HepG2 (cell line): ENCODE measurements around the gene DOK7. TPM values are rescaled to one million over a fixed set of nuclear protein-coding genes. Genes with fewer than 3 reads are reported as not detected.

Source experiments
- ATAC-seq: fragments of 200-7000 bp; cut with Tn5 transposase; 3 replicates; pipeline ENCODE4 v1.9.1; 2020; ENCODE audit warnings: mild to moderate bottlenecking, moderate library complexity
- BruUV-seq: library from RNA; stranded (reverse); fragments of 400-500 nt; replicated peaks from 2 replicates; lab custom pipeline; 2021; lab: Mats Ljungman, UMichigan
- CTCF ChIA-PET: fragments of 300-600 bp; formaldehyde crosslinking; extraction: SDS; loops from one replicate; lab custom pipeline; 2021; ENCODE audit warnings: low total read pairs, inconsistent platforms, low intra/inter-chr PET ratio; lab: Yijun Ruan, JAX
- POLR2A ChIA-PET: fragments of 350-600 bp; sonication (Branson Sonifier 250); formaldehyde crosslinking; loops from one replicate; lab custom pipeline; 2020; ENCODE audit warnings: antibody characterized with exemption, inconsistent platforms; lab: Yijun Ruan, JAX
- DNase-seq: peaks from one replicate; pipeline ENCODE4 v3.0.0-alpha.2; 2015; ENCODE audit warnings: low spot score
- FAIRE-seq: peaks from 3 replicates; lab custom pipeline; 2011; peaks lifted over from hg19 to GRCh38; lab: Jason Lieb, UNC
- H2AFZ ChIP-seq: one replicate; pipeline ENCODE4 v1.6.1; 2011; ENCODE audit warnings: low read length, inconsistent platforms
- H3K27ac ChIP-seq: fragments of 300-600 bp; 3 replicates; pipeline ENCODE4 v1.8.0; 2011; ENCODE audit warnings: mixed run types, mild to moderate bottlenecking, mixed read lengths, low read length, inconsistent platforms; ENCODE audit not compliant: insufficient read depth; ENCODE audit errors: extremely low read length
- H3K27me3 ChIP-seq, 2 experiments: fragments of 200-600 bp in 1 of 2; 2 replicates in 1 of 2; 3 replicates in 1 of 2; pipeline versions ENCODE4 v1.6.0 to v1.8.0; 2011; ENCODE audit warnings: low read length in 2 of 2, mild to moderate bottlenecking in 2 of 2, moderate library complexity in 2 of 2, inconsistent platforms in 1 of 2; ENCODE audit not compliant: insufficient read depth in 2 of 2, control insufficient read depth in 1 of 2
- H3K36me3 ChIP-seq, 2 experiments: fragments of 200-600 bp in 1 of 2; replicated peaks in 1 of 2; 2 replicates in 1 of 2; 3 replicates in 1 of 2; pipeline versions ENCODE4 v1.5.1 to v1.8.0; 2011; ENCODE audit warnings: low read length in 2 of 2, inconsistent platforms in 1 of 2; ENCODE audit not compliant: insufficient read depth in 2 of 2, control insufficient read depth in 1 of 2
- H3K4me1 ChIP-seq: 2 replicates; pipeline ENCODE4 v1.5.1; 2012; ENCODE audit warnings: low read length, inconsistent platforms; ENCODE audit not compliant: insufficient read depth
- H3K4me2 ChIP-seq: 2 replicates; pipeline ENCODE4 v1.6.0; 2011; ENCODE audit warnings: low read depth, low read length, inconsistent platforms
- H3K4me3 ChIP-seq, 3 experiments: fragments of 200-600 bp in 1 of 3; sonication (generic), shearing (Covaris generic) in 1 of 3; replicated peaks in 1 of 3; 2 replicates each; pipeline ENCODE4 v1.5.1; 2011 to 2016; ENCODE audit warnings: low read length in 3 of 3, inconsistent platforms in 2 of 3, low read depth in 2 of 3, mild to moderate bottlenecking in 2 of 3, control low read depth in 1 of 3, mixed read lengths in 1 of 3; ENCODE audit not compliant: insufficient read depth in 1 of 3
- H3K79me2 ChIP-seq: one replicate; pipeline ENCODE4 v1.6.1; 2011; ENCODE audit warnings: low read length, inconsistent platforms; ENCODE audit not compliant: insufficient read depth
- H3K9ac ChIP-seq: 2 replicates; pipeline ENCODE4 v1.6.0; 2011; ENCODE audit warnings: mild to moderate bottlenecking, low read depth, low read length, inconsistent platforms; ENCODE audit not compliant: insufficient read depth
- H3K9me3 ChIP-seq: 2 replicates; pipeline ENCODE4 v1.5.1; 2012; ENCODE audit warnings: mild to moderate bottlenecking, low read length
- H4K20me1 ChIP-seq: 2 replicates; pipeline ENCODE4 v1.6.0; 2011; ENCODE audit warnings: inconsistent platforms, mild to moderate bottlenecking, low read length, moderate library complexity; ENCODE audit not compliant: insufficient read depth
- AHR ChIP-seq: IDR thresholded peaks from 2 replicates; pipeline ENCODE4 v1.6.1; 2018; ENCODE audit warnings: missing genetic modification reagents, missing compliant biosample characterization
- ATF1 ChIP-seq: IDR thresholded peaks from 2 replicates; pipeline ENCODE4 v1.6.1; 2016; ENCODE audit warnings: mild to moderate bottlenecking, control low read depth
- ATF7-NPFF ChIP-seq: sonication (generic); formaldehyde crosslinking; IDR thresholded peaks from 2 replicates; pipeline ENCODE4 v1.8.1; 2023; ENCODE audit warnings: mild to moderate bottlenecking, low read depth, missing genetic modification reagents, moderate library complexity
- CCDC6 ChIP-seq: sonication (generic); formaldehyde crosslinking; IDR thresholded peaks from 2 replicates; pipeline ENCODE4 v1.8.1; 2022; ENCODE audit warnings: mild to moderate bottlenecking, missing genetic modification reagents, moderate library complexity
- DNMT3B ChIP-seq: conservative IDR thresholded peaks from 2 replicates; pipeline ENCODE4 v1.6.1; 2016; ENCODE audit warnings: missing biosample characterization, control low read depth
- ETS1 ChIP-seq: sonication (generic); formaldehyde crosslinking; IDR thresholded peaks from 2 replicates; pipeline ENCODE4 v1.4.0; 2020; ENCODE audit warnings: missing genetic modification reagents
- HNF1B ChIP-seq: sonication (generic); formaldehyde crosslinking; IDR thresholded peaks from 2 replicates; pipeline ENCODE4 v1.5.1; 2020; ENCODE audit warnings: mild to moderate bottlenecking, moderate library complexity, missing genetic modification reagents
- IKZF4 ChIP-seq: sonication (generic); formaldehyde crosslinking; IDR thresholded peaks from 2 replicates; pipeline ENCODE4 v1.5.1; 2020; ENCODE audit warnings: borderline replicate concordance, mild to moderate bottlenecking, low read depth, missing genetic modification reagents; ENCODE audit errors: not compliant biosample characterization
- JDP2 ChIP-seq: sonication (generic); formaldehyde crosslinking; IDR thresholded peaks from 2 replicates; pipeline ENCODE4 v1.8.1; 2022; ENCODE audit warnings: missing genetic modification reagents, borderline replicate concordance
- KAT2B ChIP-seq: fragments of 150-350 bp; IDR thresholded peaks from 2 replicates; pipeline ENCODE4 v1.6.1; 2014; ENCODE audit warnings: low read depth, low read length, borderline replicate concordance
- RELA ChIP-seq: sonication (generic); formaldehyde crosslinking; IDR thresholded peaks from 2 replicates; pipeline ENCODE4 v1.4.0; 2020; ENCODE audit warnings: missing genetic modification reagents
- SAFB2 ChIP-seq: sonication (generic); formaldehyde crosslinking; IDR thresholded peaks from 2 replicates; pipeline ENCODE4 v1.5.1; 2020; ENCODE audit warnings: missing genetic modification reagents, low read depth, mild to moderate bottlenecking, borderline replicate concordance
- SMC3 ChIP-seq: IDR thresholded peaks from 2 replicates; pipeline ENCODE4 v1.6.1; 2011; ENCODE audit warnings: low read length, improper control_type of control experiment
- ZFP41 ChIP-seq: sonication (generic); formaldehyde crosslinking; IDR thresholded peaks from 2 replicates; pipeline ENCODE4 v1.4.0; 2020; ENCODE audit warnings: mild to moderate bottlenecking, missing genetic modification reagents, borderline replicate concordance
- ZFYVE20 ChIP-seq: sonication (generic); formaldehyde crosslinking; IDR thresholded peaks from 2 replicates; pipeline ENCODE4 v1.8.0; 2023; ENCODE audit warnings: low read depth, mild to moderate bottlenecking, moderate library complexity, missing genetic modification reagents, borderline replicate concordance
- ZNF264 ChIP-seq: sonication (generic); formaldehyde crosslinking; IDR thresholded peaks from 2 replicates; pipeline ENCODE4 v1.4.0; 2020; ENCODE audit warnings: missing genetic modification reagents
- ZNF326 ChIP-seq: sonication (generic); formaldehyde crosslinking; IDR thresholded peaks from 2 replicates; pipeline ENCODE4 v1.4.0; 2020; ENCODE audit warnings: missing genetic modification reagents, borderline replicate concordance
- WGBS: methylation state at CpG from one replicate; pipeline ENCODE4 v1.1.6; 2017; ENCODE audit warnings: low lambda C conversion rate; 5-methylcytosine and 5-hydroxymethylcytosine counted together
- in situ Hi-C: cut with HindIII; loops from 2 replicates; pipeline ENCODE4 v1.10.0; 2017; ENCODE audit warnings: low pct_unique_long_range_greater_than_20kb; ENCODE audit not compliant: extremely low pct_ligation_motif_present
- intact Hi-C: fragments of 100-400 bp; cut with micrococcal nuclease; formaldehyde crosslinking; loops from one replicate; pipeline ENCODE4 v1.10.0; 2022; ENCODE audit not compliant: unreplicated experiment
- polyA plus RNA-seq, 8 experiments: library from polyadenylated mRNA; depleted of rRNA in 3 of 8; stranded (reverse) in 7 of 8; unstranded in 1 of 8; fragments of >200 nt; fragmentation: Illumina TruSeq in 4 of 8; extraction: Trizol in 4 of 8; gene quantifications; 2 replicates each; pipeline versions ENCODE4 v1.2.1 to v1.2.3, GENCODE V29; 2011 to 2016; ENCODE audit warnings: low read depth in 4 of 8, missing spikeins in 1 of 8, mixed read lengths in 1 of 8; ENCODE audit not compliant: insufficient read depth in 1 of 8
- total RNA-seq, 5 experiments: library from RNA; depleted of rRNA; stranded (reverse); fragments of >200 nt; fragmentation: Illumina TruSeq; extraction: Trizol; gene quantifications; 2 replicates each; pipeline ENCODE4 v1.2.3, GENCODE V29; 2016; ENCODE audit warnings: low read depth in 1 of 5

DOK7 gene
- total and polyA plus RNA-seq, 2 of the 13 experiments (the other 11 are each of a cell fraction or from before 2014, with no cell fraction given) = 0.03 to 0.07 TPM

- WGBS = 95% methylated on average over 10 of the region's 11 CpGs
- no peak overlapping the region for H3K9ac ChIP-seq
- no peak overlapping the region for H3K27ac ChIP-seq
- H3K36me3 ChIP-seq = peaks cover 48 to 80% of the 10 kb centered on the region in 2 experiments
- H3K4me3 ChIP-seq = no peak overlapping the region
- H3K4me2 ChIP-seq = no peak overlapping the region
- TF ChIP-seq JDP2 (CRISPR knock-in tag) (no peak), CCDC6 (CRISPR knock-in tag) (no peak), ATF1 (no peak), ZNF326 (CRISPR knock-in tag) (no peak), SMC3 (no peak), RELA (CRISPR knock-in tag) (no peak), DNMT3B (CRISPR knock-in tag) (no peak), IKZF4 (CRISPR knock-in tag) (no peak), AHR (CRISPR knock-in tag) (no peak), ZFP41 (CRISPR knock-in tag) (no peak), HNF1B (CRISPR knock-in tag) (no peak), KAT2B (no peak), ETS1 (CRISPR knock-in tag) (no peak), ATF7-NPFF (CRISPR knock-in tag) (no peak), ZFYVE20 (no peak), SAFB2 (CRISPR knock-in tag) (no peak), ZNF264 (CRISPR knock-in tag) (no peak)
- in situ Hi-C loops (no loop called here), intact Hi-C loops (no loop called here)
- ChIA-PET CTCF (no interaction called here), POLR2A (no interaction called here)
- FAIRE-seq (no peak), ATAC-seq (no peak), DNase-seq (no peak)
- BruUV-seq = no TSS peak
- H3K9me3 ChIP-seq = no peaks in the 10 kb centered on the region
- no peaks in the 10 kb centered on the region for H3K27me3 ChIP-seq
- H2AFZ ChIP-seq = no peak overlapping the region
- H4K20me1 ChIP-seq = no peaks in the 10 kb centered on the region
- no peaks in the 10 kb centered on the region for H3K79me2 ChIP-seq
- H3K4me1 ChIP-seq = no peaks in the 10 kb centered on the region
These were observed 57.2 kb downstream of the DOK7 start for GRCh38 chr4:3520276-3520675.
